ENCODE results near the gene TM4SF1.
A peak's percentile ranks its signal among the peaks of the same experiment; 100 is the strongest.
"Not testable (repeated sequence)": the region's sequence is repeated elsewhere in the genome, so short reads cannot be mapped to it uniquely, and the experiment has no call there.

The TM4SF1 gene

DNA sequence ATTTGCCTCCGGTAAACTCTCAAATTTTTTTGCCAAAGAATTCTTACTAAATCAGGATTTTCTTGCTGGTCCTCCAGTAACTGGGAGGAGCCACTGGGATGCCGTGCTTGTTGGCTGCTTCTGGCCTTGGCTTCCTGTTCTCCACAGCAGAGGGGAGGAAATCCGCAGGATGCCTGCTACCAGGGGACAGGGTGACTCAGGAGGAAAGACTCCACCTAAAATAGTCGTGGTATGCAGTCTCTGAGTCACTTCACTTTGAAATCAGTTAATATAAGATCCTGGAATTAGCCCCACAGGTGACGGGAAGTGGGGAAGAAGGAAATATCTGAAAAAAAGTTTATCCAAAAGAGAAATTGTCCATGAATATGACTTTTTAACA is 37.5 kb downstream of the TM4SF1 start:
- TF ChIP-seq, protein P1, sequence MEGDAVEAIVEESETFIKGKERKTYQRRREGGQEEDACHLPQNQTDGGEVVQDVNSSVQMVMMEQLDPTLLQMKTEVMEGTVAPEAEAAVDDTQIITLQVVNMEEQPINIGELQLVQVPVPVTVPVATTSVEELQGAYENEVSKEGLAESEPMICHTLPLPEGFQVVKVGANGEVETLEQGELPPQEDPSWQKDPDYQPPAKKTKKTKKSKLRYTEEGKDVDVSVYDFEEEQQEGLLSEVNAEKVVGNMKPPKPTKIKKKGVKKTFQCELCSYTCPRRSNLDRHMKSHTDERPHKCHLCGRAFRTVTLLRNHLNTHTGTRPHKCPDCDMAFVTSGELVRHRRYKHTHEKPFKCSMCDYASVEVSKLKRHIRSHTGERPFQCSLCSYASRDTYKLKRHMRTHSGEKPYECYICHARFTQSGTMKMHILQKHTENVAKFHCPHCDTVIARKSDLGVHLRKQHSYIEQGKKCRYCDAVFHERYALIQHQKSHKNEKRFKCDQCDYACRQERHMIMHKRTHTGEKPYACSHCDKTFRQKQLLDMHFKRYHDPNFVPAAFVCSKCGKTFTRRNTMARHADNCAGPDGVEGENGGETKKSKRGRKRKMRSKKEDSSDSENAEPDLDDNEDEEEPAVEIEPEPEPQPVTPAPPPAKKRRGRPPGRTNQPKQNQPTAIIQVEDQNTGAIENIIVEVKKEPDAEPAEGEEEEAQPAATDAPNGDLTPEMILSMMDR (conservative IDR thresholded peaks at IDR 0.05), result no peak
- TF ChIP-seq ZFX (IDR thresholded peaks at IDR 0.05), result no peak
- peak overlapping the region; percentile 73 for H3K27ac ChIP-seq

DNA sequence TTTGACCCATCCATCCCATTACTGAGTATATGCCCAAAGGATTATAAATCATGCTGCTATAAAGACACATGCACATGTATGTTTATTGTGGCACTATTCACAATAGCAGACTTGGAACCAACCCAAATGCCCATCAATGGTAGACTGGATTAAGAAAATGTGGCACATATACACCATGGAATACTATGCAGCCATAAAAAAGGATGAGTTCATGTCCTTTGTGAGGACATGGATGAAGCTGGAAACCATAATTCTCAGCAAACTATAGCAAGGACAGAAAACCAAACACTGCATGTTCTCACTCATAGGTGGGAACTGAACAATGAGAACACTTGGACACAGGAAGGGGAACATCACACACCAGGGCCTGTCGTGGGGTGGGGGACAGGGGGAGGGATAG is 40.0 kb downstream of the TM4SF1 start:
- not testable (repeated sequence) for H3K27ac ChIP-seq

DNA sequence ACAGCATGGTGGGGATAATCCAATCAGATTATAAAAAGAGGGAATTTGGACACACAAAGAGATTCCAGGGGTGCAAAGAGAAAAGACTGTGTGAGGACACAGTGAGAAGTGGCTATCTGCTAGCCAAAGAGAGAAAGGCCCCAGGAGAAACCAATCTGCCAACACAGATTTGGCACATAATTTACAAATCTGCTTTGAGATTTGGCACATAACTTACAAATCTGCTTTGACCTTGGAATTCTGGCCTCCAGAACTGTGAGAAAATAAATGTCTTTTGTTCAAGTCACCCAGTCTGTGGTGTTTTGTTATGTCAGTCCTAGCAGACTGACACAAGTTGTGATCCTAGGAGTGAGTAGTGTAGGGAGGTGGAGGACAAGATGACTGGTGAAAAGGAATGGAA is 40.5 kb downstream of the TM4SF1 start:
- no peak overlapping the region for H3K27ac ChIP-seq
- no peak for TF ChIP-seq ZFX (IDR thresholded peaks at IDR 0.05)
- TF ChIP-seq, protein P1 (conservative IDR thresholded peaks at IDR 0.05), result no peak

DNA sequence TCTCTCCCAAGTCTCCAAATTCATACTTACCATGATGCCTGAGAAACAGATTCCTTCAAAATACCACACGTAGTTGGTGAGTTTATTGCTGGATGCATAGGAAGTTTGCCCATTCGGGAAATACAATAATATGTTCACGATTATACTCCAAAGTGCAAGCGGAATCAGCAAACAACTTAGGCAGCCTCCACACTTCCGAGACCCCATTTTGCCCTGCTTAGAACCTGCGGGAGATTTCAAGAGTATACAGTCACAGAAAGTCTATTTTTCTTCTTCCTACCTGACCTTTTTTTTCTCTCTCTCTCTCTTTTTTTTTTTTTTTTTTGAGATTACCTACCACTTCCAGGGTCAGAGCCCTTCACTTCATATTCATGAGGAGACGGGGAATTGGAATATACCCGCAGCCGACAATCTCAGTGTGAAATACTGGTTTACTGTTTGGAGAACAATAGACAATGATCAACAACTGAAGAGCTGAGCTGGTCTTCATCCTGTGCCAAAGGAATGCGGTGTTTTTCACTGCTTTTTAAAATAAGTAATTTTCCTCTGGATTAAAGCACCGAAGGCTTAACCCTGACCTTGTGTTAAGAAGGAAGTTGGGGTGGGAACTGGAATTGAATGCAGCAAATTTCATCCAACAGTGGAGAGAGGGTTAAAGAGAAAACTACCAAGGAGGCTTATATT is 44.1 kb downstream of the TM4SF1 start, which contains the start of gene TM4SF18:
TM4SF18 (minus strand) TSS at position 461 of the 684 bp plus-strand sequence; CDS start at position 207, 254 bp downstream.
- no peak for TF ChIP-seq ZFX (IDR thresholded peaks at IDR 0.05)
- TF ChIP-seq, protein P1 (conservative IDR thresholded peaks at IDR 0.05), result no peak
- peak within 1 kb of the TSS; percentile 84 for H3K27ac ChIP-seq

DNA sequence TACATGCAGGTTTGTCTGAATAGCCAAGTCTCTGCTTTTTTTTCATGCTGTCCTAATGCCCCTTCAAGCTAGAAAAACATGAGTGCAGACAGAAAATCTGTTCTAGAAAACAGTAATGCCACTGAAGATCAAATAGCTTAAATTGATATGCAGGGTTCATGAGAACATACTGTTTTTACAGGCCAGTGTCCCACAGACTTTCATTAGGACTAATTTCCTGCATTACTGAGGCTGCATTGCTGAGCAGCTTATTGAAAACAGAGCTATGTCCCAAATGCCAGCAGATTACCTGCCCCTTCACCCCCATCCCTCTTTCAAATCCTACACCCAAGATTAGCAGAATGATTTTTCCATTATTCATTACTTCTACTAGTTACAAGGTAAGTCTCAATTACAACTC is 44.7 kb downstream of the TM4SF1 start:
- peak overlapping the region; percentile 84; the same call in 1 of the 2 replicates for H3K27ac ChIP-seq
- TF ChIP-seq, protein P1 (conservative IDR thresholded peaks at IDR 0.05), result no peak
- no peak for TF ChIP-seq ZFX (IDR thresholded peaks at IDR 0.05)

DNA sequence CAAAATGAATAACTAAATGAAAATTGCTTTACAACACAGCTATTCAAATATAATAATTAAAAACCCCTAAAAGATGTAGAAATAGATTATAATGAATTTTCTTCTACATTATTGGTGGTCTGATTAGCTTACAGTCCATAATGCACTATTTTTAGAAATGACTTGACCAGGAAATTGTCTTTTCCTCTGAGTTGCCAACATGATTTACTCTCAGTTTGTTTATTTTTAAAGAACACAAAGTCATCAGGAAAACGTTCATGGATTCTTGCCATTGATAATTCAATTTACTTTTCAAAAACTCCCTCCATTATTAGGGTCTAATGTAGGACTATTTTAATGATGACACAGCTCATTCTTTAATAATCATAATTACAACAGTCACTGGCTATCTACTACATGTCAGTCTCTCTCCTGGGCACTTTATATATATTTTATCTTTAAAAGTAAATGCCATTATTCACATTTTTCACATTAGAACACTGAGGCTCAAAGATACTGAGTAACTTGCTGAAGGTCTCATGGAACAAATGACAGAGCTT is 45.2 kb downstream of the TM4SF1 start:
- peak overlapping the region; percentile 84; the same call in 1 of the 2 replicates for H3K27ac ChIP-seq
- TF ChIP-seq, protein P1 (conservative IDR thresholded peaks at IDR 0.05), result no peak
- TF ChIP-seq ZFX (IDR thresholded peaks at IDR 0.05), result no peak

DNA sequence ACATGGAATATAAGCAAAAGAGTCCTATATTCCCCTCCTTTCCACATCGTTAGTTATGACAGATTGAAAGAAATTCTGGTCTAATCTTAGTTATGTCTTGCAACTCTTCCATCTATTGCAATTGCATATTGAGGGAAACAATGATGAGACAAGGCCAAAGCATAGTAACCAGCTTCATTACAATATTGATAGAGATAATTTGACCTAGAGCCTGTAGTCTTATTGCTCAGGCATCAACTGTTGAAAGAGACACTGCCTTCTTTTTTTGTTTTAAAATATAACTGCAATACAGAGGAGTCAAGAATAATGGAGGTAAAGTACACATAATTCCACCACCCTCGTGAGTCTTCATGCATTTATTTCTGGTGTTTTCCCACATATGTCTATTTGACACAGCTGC is 46.1 kb downstream of the TM4SF1 start:
- TF ChIP-seq, protein P1 (conservative IDR thresholded peaks at IDR 0.05), result no peak
- no peak for TF ChIP-seq ZFX (IDR thresholded peaks at IDR 0.05)
- no peak overlapping the region for H3K27ac ChIP-seq
